GM03348 (cell line): Measurements from ENCODE around the gene FAM171A1.
"Not testable (repeated sequence)": the region's sequence is repeated elsewhere in the genome, so short reads cannot be mapped to it uniquely, and the experiment has no call there.

Source experiments
- DNase-seq: peaks from one replicate; pipeline ENCODE4 v3.0.0; 2012; ENCODE audit warnings: low spot score

FAM171A1 gene

GRCh38 chr10:15207410-15207809 lies 163.7 kb downstream of the FAM171A1 start:
- DNase-seq = not testable (repeated sequence)

GRCh38 chr10:15202639-15203038 lies 168.4 kb downstream of the FAM171A1 start:
- DNase-seq = no peak

GRCh38 chr10:15202301-15202621 lies 168.8 kb downstream of the FAM171A1 start:
- not testable (repeated sequence) for DNase-seq

GRCh38 chr10:15201589-15202300 lies 169.3 kb downstream of the FAM171A1 start:
- DNase-seq = peak; percentile 45

- peak; percentile 87 for DNase-seq
Observed at GRCh38 chr10:15200626-15201025, 170.5 kb downstream of the FAM171A1 start.

- no peak for DNase-seq
Observed at GRCh38 chr10:15197911-15198310, 173.2 kb downstream of the FAM171A1 start.

- DNase-seq = peak; percentile 50
Observed at GRCh38 chr10:15197276-15197675, 173.8 kb downstream of the FAM171A1 start.

GRCh38 chr10:15196021-15196834 lies 174.9 kb downstream of the FAM171A1 start:
- DNase-seq = no peak

- no peak for DNase-seq
Observed at GRCh38 chr10:15189133-15189885, 181.8 kb downstream of the FAM171A1 start.

- no peak for DNase-seq
Observed at GRCh38 chr10:15188603-15189002, 182.5 kb downstream of the FAM171A1 start.

- DNase-seq = no peak
Observed at GRCh38 chr10:15183689-15184481, 187.2 kb downstream of the FAM171A1 start.

GRCh38 chr10:15182540-15183207 lies 188.4 kb downstream of the FAM171A1 start:
- DNase-seq = peak; percentile 57

GRCh38 chr10:15181576-15182156 lies 189.4 kb downstream of the FAM171A1 start:
- DNase-seq = no peak

- DNase-seq = no peak
Observed at GRCh38 chr10:15180736-15181135, 190.4 kb downstream of the FAM171A1 start.

GRCh38 chr10:15176269-15176668 lies 194.8 kb downstream of the FAM171A1 start:
- DNase-seq = no peak

- DNase-seq = no peak
Observed at GRCh38 chr10:15175587-15175986, 195.5 kb downstream of the FAM171A1 start.

- no peak for DNase-seq
Observed at GRCh38 chr10:15172306-15172840, 198.7 kb downstream of the FAM171A1 start.

- DNase-seq = no peak
Observed at GRCh38 chr10:15169555-15170401, 201.3 kb downstream of the FAM171A1 start.

- DNase-seq = peak; percentile 99
Observed at GRCh38 chr10:15168786-15169554, 202.1 kb downstream of the FAM171A1 start.
